Keratinocyte (primary cell): Measurements from ENCODE around the gene HDGFL3. TPM values are rescaled to one million over a fixed set of nuclear protein-coding genes. Genes with fewer than 3 reads are reported as not detected.

ENCODE experiments used
- DNase-seq: peaks from one replicate; pipeline ENCODE4 v3.0.0-alpha.2; 2011; ENCODE audit warnings: low read depth, missing footprints, low spot score
- FAIRE-seq: peaks from 2 replicates; lab custom pipeline; 2011; peaks lifted over from hg19 to GRCh38; lab: Jason Lieb, UNC
- H2AFZ ChIP-seq: 2 replicates; pipeline ENCODE4 v1.6.0; 2012; ENCODE audit warnings: low read length, control low read depth, inconsistent platforms; ENCODE audit not compliant: control insufficient read depth
- H3K27ac ChIP-seq: 2 replicates; pipeline ENCODE4 v1.5.1; 2011; ENCODE audit warnings: low read length; ENCODE audit not compliant: control insufficient read depth, insufficient read depth
- H3K27me3 ChIP-seq: 3 replicates; pipeline ENCODE4 v1.6.0; 2011; ENCODE audit warnings: low read length; ENCODE audit not compliant: control insufficient read depth, insufficient read depth; ENCODE audit errors: extremely low read depth
- H3K36me3 ChIP-seq, 2 experiments: 2 replicates in 1 of 2; 3 replicates in 1 of 2; pipeline ENCODE4 v1.5.1; 2011; ENCODE audit warnings: low read length in 2 of 2, mild to moderate bottlenecking in 1 of 2; ENCODE audit not compliant: control insufficient read depth in 2 of 2, insufficient read depth in 2 of 2; ENCODE audit errors: extremely low read depth in 1 of 2
- H3K4me1 ChIP-seq: 3 replicates; pipeline ENCODE4 v1.5.1; 2011; ENCODE audit warnings: low read length; ENCODE audit not compliant: control insufficient read depth, insufficient read depth; ENCODE audit errors: extremely low read depth
- H3K4me2 ChIP-seq: 3 replicates; pipeline ENCODE4 v1.6.0; 2011; ENCODE audit warnings: low read depth, low read length; ENCODE audit not compliant: control insufficient read depth, insufficient read depth; ENCODE audit errors: extremely low read depth
- H3K4me3 ChIP-seq, 3 experiments: fragments of 200-600 bp in 1 of 3; sonication (generic) in 1 of 3; 2 replicates in 2 of 3; 3 replicates in 1 of 3; pipeline ENCODE4 v1.5.1; 2011 to 2016; ENCODE audit warnings: low read length in 3 of 3, mild to moderate bottlenecking in 3 of 3, control low read depth in 2 of 3, inconsistent platforms in 1 of 3, low read depth in 1 of 3, mixed read lengths in 1 of 3, mixed run types in 1 of 3, moderate library complexity in 1 of 3; ENCODE audit not compliant: control insufficient read depth in 2 of 3, insufficient read depth in 2 of 3; ENCODE audit errors: extremely low read depth in 1 of 3
- H3K79me2 ChIP-seq: 2 replicates; pipeline ENCODE4 v1.6.0; 2012; ENCODE audit warnings: low read length; ENCODE audit not compliant: control insufficient read depth, insufficient read depth
- H3K9ac ChIP-seq: 3 replicates; pipeline ENCODE4 v1.6.0; 2011; ENCODE audit warnings: low read length; ENCODE audit not compliant: control insufficient read depth, insufficient read depth; ENCODE audit errors: extremely low read depth
- H3K9me1 ChIP-seq: 3 replicates; pipeline ENCODE4 v1.6.0; 2011; ENCODE audit warnings: low read length; ENCODE audit not compliant: control insufficient read depth, insufficient read depth; ENCODE audit errors: extremely low read depth
- H3K9me3 ChIP-seq: 2 replicates; pipeline ENCODE4 v1.5.1; 2012; ENCODE audit warnings: low read depth, low read length; ENCODE audit not compliant: control insufficient read depth
- H4K20me1 ChIP-seq: 3 replicates; pipeline ENCODE4 v1.6.0; 2011; ENCODE audit warnings: low read length; ENCODE audit not compliant: control insufficient read depth, insufficient read depth; ENCODE audit errors: extremely low read depth
- EZH2 ChIP-seq: IDR thresholded peaks from one replicate; pipeline ENCODE4 v1.6.1; 2012; ENCODE audit warnings: inconsistent platforms, mild to moderate bottlenecking, low read length, moderate library complexity
- dilution Hi-C: fragments of 300-500 bp; cut with MboI; formaldehyde crosslinking; loops from one replicate; pipeline ENCODE4 v1.7.0; 2020; ENCODE audit warnings: low sequenced_read_pairs; ENCODE audit not compliant: extremely low pct_ligation_motif_present
- polyA plus RNA-seq, 5 experiments: library from polyadenylated mRNA; depleted of rRNA in 3 of 5; stranded (reverse) in 3 of 5; stranded (forward) in 1 of 5; unstranded in 1 of 5; fragments of >200 nt; gene quantifications; 1 replicate in 1 of 5; 2 replicates in 3 of 5; 3 replicates in 1 of 5; pipeline versions ENCODE4 v1.2.1 to v1.2.3, GENCODE V29; 2011 to 2012; ENCODE audit warnings: missing spikeins in 2 of 5, low read depth in 1 of 5, low replicate concordance in 1 of 5
- TF ChIP-seq, protein P1 (sequence below), 3 experiments: IDR thresholded peaks in 1 of 3; conservative IDR thresholded peaks in 1 of 3; optimal IDR thresholded peaks in 1 of 3; 2 replicates in 2 of 3; 3 replicates in 1 of 3; pipeline versions ENCODE3 to v1.5.1; 2011; ENCODE audit warnings: low read length in 3 of 3, mild to moderate bottlenecking in 3 of 3, moderate library complexity in 2 of 3, control low read depth in 1 of 3, inconsistent platforms in 1 of 3; ENCODE audit not compliant: insufficient read depth in 2 of 3; ENCODE audit errors: extremely low read depth in 1 of 3

Gene HDGFL3
- polyA plus RNA-seq, 1 donor (not counting 4 experiments of a cell fraction or from before 2014, with no cell fraction given) = 35.1 TPM

DNA sequence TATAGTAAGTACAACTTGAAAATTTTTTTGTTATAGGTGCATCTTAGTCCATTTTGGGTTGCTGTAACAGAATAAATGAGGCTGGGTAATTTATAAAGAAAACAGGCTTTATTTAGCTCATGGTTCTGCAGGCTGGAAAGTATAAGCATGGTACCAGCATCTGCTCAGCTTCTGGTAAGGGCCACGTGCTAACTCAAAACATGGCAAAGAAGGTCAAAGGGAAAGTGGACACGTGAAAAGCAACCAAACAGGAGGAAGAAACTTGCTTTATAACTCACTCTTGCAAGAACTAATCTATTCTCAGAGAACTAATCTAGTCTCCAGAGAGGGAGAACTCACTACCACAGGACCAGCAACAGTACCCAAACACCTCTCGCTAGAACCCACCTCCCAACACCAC lies 9.1 kb downstream of the HDGFL3 start:
- H3K36me3 ChIP-seq = no peaks in the 10 kb centered on the region
- H3K4me2 ChIP-seq = no peak overlapping the region
- H3K9ac ChIP-seq = no peak overlapping the region
- H3K9me1 ChIP-seq = peaks cover 2% of the 10 kb centered on the region
- H3K9me3 ChIP-seq = no peaks in the 10 kb centered on the region
- H3K4me1 ChIP-seq = peaks cover 26% of the 10 kb centered on the region
- no peak overlapping the region for H2AFZ ChIP-seq
- no peaks in the 10 kb centered on the region for H4K20me1 ChIP-seq
- dilution Hi-C loops = no loop called here
- TF ChIP-seq, protein P1, sequence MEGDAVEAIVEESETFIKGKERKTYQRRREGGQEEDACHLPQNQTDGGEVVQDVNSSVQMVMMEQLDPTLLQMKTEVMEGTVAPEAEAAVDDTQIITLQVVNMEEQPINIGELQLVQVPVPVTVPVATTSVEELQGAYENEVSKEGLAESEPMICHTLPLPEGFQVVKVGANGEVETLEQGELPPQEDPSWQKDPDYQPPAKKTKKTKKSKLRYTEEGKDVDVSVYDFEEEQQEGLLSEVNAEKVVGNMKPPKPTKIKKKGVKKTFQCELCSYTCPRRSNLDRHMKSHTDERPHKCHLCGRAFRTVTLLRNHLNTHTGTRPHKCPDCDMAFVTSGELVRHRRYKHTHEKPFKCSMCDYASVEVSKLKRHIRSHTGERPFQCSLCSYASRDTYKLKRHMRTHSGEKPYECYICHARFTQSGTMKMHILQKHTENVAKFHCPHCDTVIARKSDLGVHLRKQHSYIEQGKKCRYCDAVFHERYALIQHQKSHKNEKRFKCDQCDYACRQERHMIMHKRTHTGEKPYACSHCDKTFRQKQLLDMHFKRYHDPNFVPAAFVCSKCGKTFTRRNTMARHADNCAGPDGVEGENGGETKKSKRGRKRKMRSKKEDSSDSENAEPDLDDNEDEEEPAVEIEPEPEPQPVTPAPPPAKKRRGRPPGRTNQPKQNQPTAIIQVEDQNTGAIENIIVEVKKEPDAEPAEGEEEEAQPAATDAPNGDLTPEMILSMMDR (optimal IDR thresholded peaks at IDR 0.05 in 1 of 3, IDR thresholded peaks at IDR 0.05 in 1 of 3, conservative IDR thresholded peaks at IDR 0.05 in 1 of 3; ENCODE audit: extremely low read depth in 1 of 3, insufficient read depth in 2 of 3, low read length in 3 of 3) = no peak
- no peak for TF ChIP-seq EZH2
- FAIRE-seq (no peak), DNase-seq (no peak)
- peaks cover 70% of the 10 kb centered on the region for H3K79me2 ChIP-seq
- H3K27me3 ChIP-seq = no peaks in the 10 kb centered on the region
- no peak overlapping the region for H3K4me3 ChIP-seq
- H3K27ac ChIP-seq = no peak overlapping the region

DNA sequence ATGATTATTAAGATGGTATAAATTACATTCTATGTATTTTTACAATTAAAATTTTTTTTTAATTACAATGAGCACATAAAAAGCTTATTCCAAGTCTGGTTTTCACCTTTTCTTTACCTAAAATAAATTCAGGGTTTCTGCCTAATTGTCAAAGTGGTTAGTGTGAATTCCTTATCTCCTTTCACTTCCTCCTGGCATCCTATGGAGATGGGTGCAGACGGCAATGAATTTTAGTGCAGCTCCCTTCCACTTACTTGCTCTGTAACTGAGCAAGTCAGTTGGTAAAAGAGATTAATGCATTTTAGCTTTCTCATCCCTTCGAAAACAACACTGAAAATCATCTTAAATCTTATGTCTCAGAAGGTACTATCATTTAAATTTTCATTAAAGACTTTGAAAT lies 13.1 kb downstream of the HDGFL3 start:
- Histone ChIP-seq H3K36me3 (no peaks in the 10 kb centered on the region), H3K4me2 (peak overlapping the region; percentile 23), H3K27me3 (no peaks in the 10 kb centered on the region), H4K20me1 (no peaks in the 10 kb centered on the region), H3K9me1 (peaks cover 2% of the 10 kb centered on the region), H3K4me1 (peaks cover 40% of the 10 kb centered on the region), H3K9me3 (no peaks in the 10 kb centered on the region), H3K9ac (no peak overlapping the region), H3K27ac (no peak overlapping the region), H3K79me2 (peaks cover 57% of the 10 kb centered on the region), H2AFZ (no peak overlapping the region), H3K4me3 (no peak overlapping the region)
- no peak for FAIRE-seq
- TF ChIP-seq, protein P1 (optimal IDR thresholded peaks at IDR 0.05 in 1 of 3, IDR thresholded peaks at IDR 0.05 in 1 of 3, conservative IDR thresholded peaks at IDR 0.05 in 1 of 3; ENCODE audit: extremely low read depth in 1 of 3, insufficient read depth in 2 of 3, low read length in 3 of 3) = no peak
- TF ChIP-seq EZH2 = no peak
- no peak for DNase-seq
- dilution Hi-C loops = no loop called here
